Activated CD4-positive, alpha-beta T cell treated with anti-CD3 and anti-CD28 coated beads, Interleukin-2, amount 50 U/mL, for 24 hours (primary cell): ENCODE measurements around the gene ELL.

Source experiments
- DNase-seq, 2 donors: peaks; one replicate each; pipeline ENCODE4 v3.0.0-alpha.2; 2020; ENCODE audit warnings: low read depth in 1 of 2, low spot score in 1 of 2

ELL gene

GRCh38 chr19:18506101-18506930, 15.6 kb downstream of the ELL start:
- no peak for DNase-seq

DNA sequence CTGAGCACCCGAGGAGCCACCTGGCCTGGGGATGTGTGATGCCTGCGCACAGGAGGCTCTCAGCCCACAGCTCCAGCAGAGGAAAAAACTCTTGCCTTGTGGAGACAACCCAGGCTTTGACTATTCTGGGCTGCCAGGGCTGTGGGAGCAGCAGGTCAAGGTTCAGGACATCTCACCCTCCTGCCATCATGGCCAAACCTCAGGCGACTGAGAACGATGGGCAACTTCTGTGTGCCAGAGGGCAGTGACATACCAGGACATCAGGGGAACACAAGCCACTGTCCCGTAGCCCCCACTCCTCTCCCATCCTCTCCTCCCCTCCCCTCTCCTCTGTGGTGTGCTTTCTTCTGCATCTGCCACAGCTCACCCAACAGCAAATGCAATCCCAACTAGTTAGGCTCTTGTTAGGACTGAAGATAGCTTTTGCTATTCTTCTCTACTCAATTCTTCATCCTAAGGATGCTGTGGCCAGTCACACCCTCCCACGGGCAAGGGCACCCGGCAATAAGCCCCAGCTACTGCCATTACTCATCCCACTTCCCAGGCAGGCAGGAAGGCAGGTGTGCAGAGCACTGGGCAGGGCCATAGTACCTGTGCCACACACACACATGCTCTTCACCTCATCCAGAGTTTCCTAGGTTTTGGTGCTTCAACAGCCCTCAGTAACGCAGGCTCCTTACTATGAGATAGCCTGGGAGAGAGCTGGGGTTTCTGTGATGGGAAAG, 16.8 kb downstream of the ELL start:
- no peak for DNase-seq

DNA sequence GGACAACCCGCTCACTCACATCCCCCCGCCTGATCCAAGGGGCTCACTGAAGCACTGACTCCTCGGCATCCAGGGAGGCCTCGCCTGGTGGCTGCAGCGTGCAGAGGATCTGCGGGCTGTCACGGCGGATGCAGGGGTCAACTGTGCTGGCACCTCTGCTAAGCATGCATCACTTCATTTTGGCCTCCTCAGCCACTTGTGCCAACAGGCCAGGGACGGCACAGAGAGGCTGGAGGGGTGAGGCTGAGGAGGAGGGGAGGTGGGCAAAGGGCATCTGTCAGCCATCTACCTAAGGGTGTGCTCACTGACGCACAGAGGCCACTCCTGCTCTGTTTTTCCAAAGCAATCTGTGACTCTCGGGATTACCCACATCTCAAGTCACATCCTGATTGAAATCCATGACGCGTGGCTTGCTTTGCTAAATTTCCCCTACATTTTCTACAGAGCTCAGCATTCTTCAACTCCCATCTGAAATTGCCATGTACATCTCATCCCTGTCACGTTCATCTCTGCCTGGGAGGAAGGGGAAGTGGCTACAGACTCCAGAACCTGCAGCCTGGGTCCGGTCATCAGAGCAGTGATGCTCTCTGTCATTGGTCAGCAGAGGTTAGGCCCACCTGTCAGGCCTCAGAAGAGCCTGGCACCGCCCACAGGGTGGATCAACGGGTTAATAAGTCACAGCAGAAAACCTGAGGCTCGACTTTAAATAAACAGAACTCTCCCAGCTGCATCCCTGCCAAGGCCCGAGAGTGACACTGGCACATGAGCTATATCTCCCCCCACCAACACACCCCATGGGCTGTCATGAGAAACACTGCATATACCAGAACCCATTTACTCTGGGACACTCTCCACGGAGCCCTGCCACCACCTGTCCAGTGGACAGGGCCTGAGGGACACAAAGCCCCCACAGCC, 17.6 kb downstream of the ELL start:
- no peak for DNase-seq

DNA sequence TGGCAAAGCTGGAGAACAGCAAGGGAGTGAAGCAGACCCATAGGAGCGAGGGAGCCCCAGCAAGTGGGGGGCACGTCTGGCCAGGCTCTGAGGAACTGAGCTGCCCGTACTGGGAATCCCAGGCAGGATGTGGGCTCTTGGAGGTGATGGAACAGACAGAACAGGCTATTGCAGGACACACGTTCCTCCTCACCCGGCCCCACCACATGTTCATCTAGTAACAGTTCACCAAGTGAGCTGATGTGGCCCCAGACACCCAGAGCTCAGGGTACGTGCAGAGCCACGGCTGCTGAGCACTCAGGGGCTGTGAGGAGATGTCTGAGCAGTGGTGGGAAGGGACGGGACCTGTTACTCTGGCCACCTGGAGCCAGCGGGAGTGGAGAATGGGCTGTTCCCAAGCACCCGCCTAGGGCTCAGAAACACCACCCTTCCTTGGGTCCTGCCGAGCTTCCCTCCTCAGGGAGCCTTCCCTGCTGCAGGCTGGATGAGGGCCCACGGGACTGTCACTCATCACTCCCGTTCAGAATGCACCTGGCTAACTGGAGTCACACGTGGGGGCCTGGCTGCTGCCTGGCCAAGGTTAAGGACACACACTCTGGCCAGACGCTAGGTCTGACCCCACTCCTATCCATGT, 18.4 kb downstream of the ELL start:
- DNase-seq, result no peak

DNA sequence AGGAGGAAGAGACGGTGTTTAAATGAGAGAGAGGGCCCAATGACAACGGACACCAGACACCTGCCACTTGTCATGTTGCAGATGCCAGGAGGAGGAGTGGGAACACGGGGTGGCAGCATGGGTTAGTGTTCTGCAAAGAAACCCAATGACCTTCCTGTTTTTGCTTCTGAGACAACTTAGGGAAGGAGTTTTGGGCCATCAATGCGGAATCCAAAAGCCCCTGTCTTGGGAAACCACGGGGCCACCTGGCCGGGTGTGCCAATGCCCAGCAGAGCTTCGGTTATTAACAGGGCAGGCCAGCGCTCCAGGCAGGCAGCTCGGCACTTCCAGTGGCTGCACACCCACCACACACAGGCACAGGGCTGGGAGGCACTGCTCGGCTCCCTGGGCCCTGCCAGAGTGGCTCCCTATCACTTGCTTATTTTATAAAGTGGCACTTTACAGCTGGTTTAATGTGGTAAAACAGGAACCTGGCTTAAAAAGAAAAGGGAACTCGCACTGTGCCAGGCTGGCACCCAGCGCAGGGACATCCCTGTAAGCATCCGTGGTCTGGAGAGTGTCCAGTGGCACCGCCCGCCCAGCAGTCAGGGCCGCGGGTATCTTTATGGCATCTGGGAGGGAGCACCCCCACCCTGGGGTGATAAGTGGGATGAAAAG, 19.1 kb downstream of the ELL start:
- no peak for DNase-seq

DNA sequence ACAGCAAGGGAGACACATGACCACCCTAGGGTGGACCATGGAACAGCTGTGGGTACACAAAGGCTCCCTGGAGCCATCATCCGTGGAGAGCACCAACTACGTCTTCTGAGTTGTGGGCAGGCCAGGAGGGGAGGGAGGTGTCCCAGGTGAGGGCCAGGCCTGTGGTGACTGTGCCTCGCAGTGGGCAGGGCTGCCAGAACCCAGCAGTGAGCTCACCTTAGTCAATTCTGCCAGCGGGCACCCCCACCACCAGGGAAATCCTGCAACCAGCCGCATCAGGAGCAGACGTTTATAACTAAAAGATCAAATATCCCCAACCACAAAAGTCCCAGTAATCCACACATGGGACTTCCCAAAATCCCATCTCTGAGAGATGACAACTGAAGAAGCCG, 19.6 kb downstream of the ELL start:
- DNase-seq, result no peak

DNA sequence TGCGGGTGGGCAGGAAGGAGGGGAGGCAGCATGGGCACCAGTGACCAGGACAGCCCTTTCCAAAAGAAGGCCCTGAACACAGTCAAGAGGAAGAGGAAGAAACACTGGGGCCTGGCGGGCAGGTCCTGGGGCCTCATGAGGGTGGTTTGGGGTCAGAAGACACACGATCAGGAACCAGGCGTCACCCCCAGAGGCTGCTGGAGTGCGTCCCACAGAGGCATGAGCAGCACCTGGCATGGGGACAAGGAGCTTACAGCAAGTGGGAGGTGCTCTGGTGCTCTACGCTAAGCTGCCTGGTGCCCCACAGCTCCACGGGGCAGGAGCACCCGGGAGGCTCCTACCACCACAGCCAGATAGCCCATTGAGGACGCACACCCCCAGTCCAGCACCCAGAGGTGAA, 20.0 kb downstream of the ELL start:
- no peak for DNase-seq

DNA sequence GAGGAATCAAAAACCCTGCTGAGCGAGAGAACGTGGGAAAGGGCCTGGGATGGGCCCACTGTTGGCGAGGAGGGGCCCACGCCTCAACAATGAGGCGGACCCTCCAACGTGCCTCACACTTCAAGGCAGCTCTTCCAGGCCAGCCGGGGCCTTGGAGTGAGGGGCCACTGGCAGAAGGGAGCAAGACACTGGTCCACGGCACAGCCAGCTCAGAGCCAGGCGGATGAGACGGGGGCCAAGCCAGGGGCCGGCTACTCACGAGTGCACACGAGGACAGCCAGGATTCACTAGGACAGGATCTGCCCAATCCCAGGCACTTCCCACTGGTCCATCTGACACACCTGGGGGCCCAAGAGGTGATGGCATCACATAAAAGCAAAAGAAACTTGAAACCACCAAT, 20.5 kb downstream of the ELL start:
- no peak for DNase-seq

GRCh38 chr19:18500799-18501198, 21.1 kb downstream of the ELL start:
- DNase-seq, result no peak

- no peak for DNase-seq
These were observed 21.5 kb downstream of the ELL start for GRCh38 chr19:18500376-18500775.

GRCh38 chr19:18499055-18499775, 22.7 kb downstream of the ELL start:
- DNase-seq, result no peak

- no peak for DNase-seq
These were observed 25.0 kb downstream of the ELL start for GRCh38 chr19:18496980-18497256.

- peak in 1 of 2 donors; percentile 52 for DNase-seq
These were observed 25.5 kb downstream of the ELL start for GRCh38 chr19:18496167-18496979.

- no peak for DNase-seq
These were observed 26.5 kb downstream of the ELL start for GRCh38 chr19:18495204-18495911.

- DNase-seq, result no peak
These were observed 27.6 kb downstream of the ELL start for GRCh38 chr19:18494267-18494607.

DNA sequence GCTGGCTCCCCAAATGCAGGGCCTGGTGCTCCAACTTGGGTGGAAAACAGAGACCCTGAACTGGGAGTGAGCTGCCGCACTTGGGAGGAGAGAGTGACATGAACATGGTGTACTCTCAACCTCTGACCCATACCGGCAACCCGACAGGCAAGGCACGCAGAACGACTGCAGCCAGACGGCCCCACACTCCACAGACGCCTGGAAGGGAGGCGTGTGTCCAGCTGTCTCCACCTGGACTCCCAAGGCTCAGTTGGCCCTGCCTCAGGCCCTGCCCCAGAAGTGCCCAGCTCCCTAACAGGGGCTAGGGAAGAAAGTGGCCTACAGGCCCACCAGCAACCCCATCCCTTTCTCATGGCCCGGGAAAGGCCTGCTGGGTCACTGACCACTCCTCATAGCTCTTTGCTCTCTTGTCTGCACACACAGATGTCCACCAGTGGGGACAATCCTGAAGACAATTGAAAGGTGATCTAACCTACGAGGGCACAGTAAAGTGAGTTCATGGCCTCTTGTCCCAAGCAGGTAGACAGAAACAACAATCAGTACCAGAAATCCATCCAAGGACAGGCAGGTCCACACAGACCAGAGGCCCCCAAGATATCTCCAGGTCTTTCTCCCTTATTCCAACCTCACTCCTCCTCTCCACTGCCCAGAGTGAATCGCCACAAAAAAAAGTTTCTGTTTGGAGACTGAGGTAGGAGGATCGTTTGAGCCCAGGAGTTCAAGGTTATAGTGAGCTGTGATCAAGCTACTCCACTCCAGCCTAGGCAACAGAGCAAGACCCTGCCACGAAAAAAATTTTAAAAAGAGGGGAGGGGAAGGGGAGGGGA, 28.2 kb downstream of the ELL start:
- DNase-seq, result no peak

GRCh38 chr19:18491995-18492953, 29.6 kb downstream of the ELL start:
- DNase-seq, result no peak
